ENCODE data around the gene CENPK. TPM values are rescaled to one million over a fixed set of nuclear protein-coding genes. Genes with fewer than 3 reads are reported as not detected.

Gene CENPK
- total and polyA plus RNA-seq, 2 of the 8 experiments (the other 6 are each of a cell fraction or from before 2014, with no cell fraction given): 13.3 to 50.9 TPM

GRCh38 chr5:65480306-65480865 lies 82.6 kb downstream of the CENPK start:
- H3K23ac ChIP-seq (ENCODE audit: insufficient read length): no peak overlapping the region
- H3K56ac ChIP-seq (replicated peaks; ENCODE audit: insufficient read length, low read depth, low read length): no peak overlapping the region
- no peak overlapping the region for H4K8ac ChIP-seq (ENCODE audit: extremely low read depth, insufficient read depth, low read length)
- peak overlapping the region; percentile 27 to 79 (median 44) for H3K4me3 ChIP-seq (ENCODE audit: extremely low read depth in 1 of 4, insufficient read depth in 2 of 4, low read depth in 3 of 4, low read length in 4 of 4)
- no peak overlapping the region for H4K91ac ChIP-seq (replicated peaks; ENCODE audit: insufficient read length, low read length)
- peak; percentile 19 for FAIRE-seq
- no peak overlapping the region for H3K4ac ChIP-seq (replicated peaks; ENCODE audit: insufficient read length, low read depth, low read length)
- no peak overlapping the region for H2BK15ac ChIP-seq (ENCODE audit: low read length)
- no peaks in the 10 kb centered on the region for H3K79me1 ChIP-seq (ENCODE audit: low read depth, low read length)
- H3K36me3 ChIP-seq (ENCODE audit: control insufficient read depth in 2 of 4, insufficient read depth in 4 of 4, low read length in 3 of 4): no peaks in the 10 kb centered on the region
- no peaks in the 10 kb centered on the region for H3K79me2 ChIP-seq (ENCODE audit: control insufficient read depth in 1 of 2, insufficient read depth in 2 of 2, low read length in 2 of 2)
- WGBS, 2 experiments (ENCODE audit: extremely low coverage in 1 of 2, insufficient coverage in 1 of 2, insufficient read length in 1 of 2, insufficient replicate concordance in 2 of 2, low coverage in 1 of 2, low lambda C conversion rate in 2 of 2, missing lambda C conversion rate in 1 of 2): 19% methylated on average over 15 of the region's 15 CpGs; no CpG with 5 or more reads in 1 of the 2 experiments
- H3K27me3 ChIP-seq (replicated peaks in 1 of 4; ENCODE audit: control insufficient read depth in 3 of 4, extremely low read depth in 1 of 4, insufficient read depth in 3 of 4, low read length in 3 of 4): no peaks in the 10 kb centered on the region
- H3K14ac ChIP-seq (ENCODE audit: insufficient read length): no peak overlapping the region
- no peak overlapping the region for H2BK20ac ChIP-seq (ENCODE audit: low read length)
- peak overlapping the region; percentile 61 to 81 for H3K4me2 ChIP-seq (ENCODE audit: insufficient read depth in 1 of 2, low read depth in 2 of 2, low read length in 2 of 2)
- CTCF ChIA-PET (ENCODE audit: partially characterized antibody): interaction anchor here (1.2 to 6.6 kb wide), 5 partner anchors 9 to 669 kb away, joined by 3 to 63 read pairs (median 6); no protein-coding TSS in a partner anchor
- H3K9ac ChIP-seq (replicated peaks in 1 of 4; ENCODE audit: extremely low read depth in 1 of 4, low read depth in 3 of 4, low read length in 3 of 4): peak overlapping the region in 2 of 4 experiments; percentile 13 to 53; a peak in 3 of 7 replicates
- no peak for DNase-seq (ENCODE audit: low read depth in 1 of 2, low spot score in 2 of 2)
- H3K18ac ChIP-seq (ENCODE audit: extremely low read depth, low read length): 0 out of 2 replicates have a peak overlapping the region, but pooled peaks have one; percentile 1
- peaks cover 0 to 2% of the 10 kb centered on the region in 2 experiments; a peak in 1 of 4 replicates for H3K9me3 ChIP-seq (ENCODE audit: insufficient read depth in 2 of 2, low read depth in 1 of 2, low read length in 1 of 2)
- no peak overlapping the region for H4K5ac ChIP-seq (ENCODE audit: insufficient read length, low read depth, low read length)
- peak overlapping the region; percentile 93 for H2AFZ ChIP-seq (ENCODE audit: low read length)
- peaks cover 15% of the 10 kb centered on the region for H3K23me2 ChIP-seq (ENCODE audit: low read depth, low read length)
- peaks cover 0 to 11% (median 6%) of the 10 kb centered on the region in 4 experiments; a peak in 4 of 7 replicates for H3K4me1 ChIP-seq (replicated peaks in 1 of 4; ENCODE audit: control insufficient read depth in 3 of 4, insufficient read depth in 4 of 4, low read length in 3 of 4)
- H2BK120ac ChIP-seq (replicated peaks; ENCODE audit: low read depth, low read length): no peak overlapping the region
- peak overlapping the region; percentile 77; the same call in 1 of the 2 replicates for H2BK12ac ChIP-seq (ENCODE audit: low read depth, low read length)
- no peak overlapping the region for H3K27ac ChIP-seq (ENCODE audit: low read depth, low read length)
- H2AK5ac ChIP-seq (ENCODE audit: low read depth, low read length): no peak overlapping the region
- H2BK5ac ChIP-seq (ENCODE audit: low read depth, low read length): peak overlapping the region; percentile 0; the same call in 1 of the 2 replicates
- POLR2A ChIA-PET (ENCODE audit: partially characterized antibody): interaction anchor here (1.9 to 2.0 kb wide), 2 partner anchors 82 to 377 kb away, joined by 4 read pairs; partner anchors contain the start of genes CENPK and PPWD1
- no peaks in the 10 kb centered on the region for H4K20me1 ChIP-seq (replicated peaks in 1 of 2; ENCODE audit: control insufficient read depth in 1 of 2, insufficient read depth in 2 of 2, low read length in 2 of 2)
- TF ChIP-seq SUZ12 (IDR thresholded peaks at IDR 0.05; ENCODE audit: low read length) (no peak), CHD1 (IDR thresholded peaks at IDR 0.05; ENCODE audit: low read depth, low read length) (no peak), CHD2 (IDR thresholded peaks at IDR 0.05; ENCODE audit: low read length) (no peak), CEBPB (IDR thresholded peaks at IDR 0.05; ENCODE audit: low read depth, low read length) (no peak), TCF12 (IDR thresholded peaks at IDR 0.05; ENCODE audit: low read depth, low read length) (no peak), CTBP2 (IDR thresholded peaks at IDR 0.05; ENCODE audit: borderline replicate concordance, insufficient read depth, insufficient read length, low read length) (no peak), EP300 (IDR thresholded peaks at IDR 0.05; ENCODE audit: borderline replicate concordance in 1 of 2, low read depth in 2 of 2, low read length in 2 of 2) (no peak), YY1 (IDR thresholded peaks at IDR 0.05; ENCODE audit: low read depth, low read length) (no peak), RNF2 (IDR thresholded peaks at IDR 0.05; ENCODE audit: borderline replicate concordance, low read depth, low read length, missing control alignments, poor library complexity, severe bottlenecking) (no peak), EGR1 (IDR thresholded peaks at IDR 0.05; ENCODE audit: borderline replicate concordance, low read depth, low read length) (no peak), KDM5A (IDR thresholded peaks at IDR 0.05; ENCODE audit: low read length) (no peak), CBX8 (IDR thresholded peaks at IDR 0.05; ENCODE audit: borderline replicate concordance, low read depth, low read length) (no peak), RFX5 (IDR thresholded peaks at IDR 0.05; ENCODE audit: borderline replicate concordance, low read depth, low read length) (no peak)

All from H1 (cell line).